ENCODE measurements around the gene LRRC14B. TPM values are rescaled to one million over a fixed set of nuclear protein-coding genes. Genes with fewer than 3 reads are reported as not detected.

The LRRC14B gene
- total RNA-seq, 1 donor from 2014 or later, result not detected

- H3K4me3 Mint-ChIP-seq (ENCODE audit: unreplicated experiment), result no peak overlapping the region
- H3K27me3 Mint-ChIP-seq (ENCODE audit: low read depth), result no peaks in the 10 kb centered on the region
- H3K27ac Mint-ChIP-seq (ENCODE audit: unreplicated experiment), result no peak overlapping the region
- no peak for TF ChIP-seq CTCF (IDR thresholded peaks at IDR 0.05)
- no peaks in the 10 kb centered on the region for H3K9me3 Mint-ChIP-seq (ENCODE audit: low read depth)
- DNase-seq (ENCODE audit: low spot score), result peak; percentile 83
- no peaks in the 10 kb centered on the region for H3K4me1 Mint-ChIP-seq (ENCODE audit: low read depth)
- H3K36me3 Mint-ChIP-seq (ENCODE audit: low read depth), result peaks cover 5% of the 10 kb centered on the region
Observed at GRCh38 chr5:198516-199196, 7.4 kb downstream of the LRRC14B start.

- DNase-seq (ENCODE audit: low spot score), result peak; percentile 68
- H3K4me3 Mint-ChIP-seq (ENCODE audit: unreplicated experiment), result no peak overlapping the region
- H3K4me1 Mint-ChIP-seq (ENCODE audit: low read depth), result no peaks in the 10 kb centered on the region
- H3K9me3 Mint-ChIP-seq (ENCODE audit: low read depth), result no peaks in the 10 kb centered on the region
- TF ChIP-seq CTCF (IDR thresholded peaks at IDR 0.05), result no peak
- H3K27ac Mint-ChIP-seq (ENCODE audit: unreplicated experiment), result peak overlapping the region; percentile 12
- no peaks in the 10 kb centered on the region for H3K27me3 Mint-ChIP-seq (ENCODE audit: low read depth)
- peaks cover 7% of the 10 kb centered on the region for H3K36me3 Mint-ChIP-seq (ENCODE audit: low read depth)
Observed at GRCh38 chr5:199197-199949, 8.1 kb downstream of the LRRC14B start.

- H3K4me1 Mint-ChIP-seq (ENCODE audit: low read depth), result no peaks in the 10 kb centered on the region
- H3K36me3 Mint-ChIP-seq (ENCODE audit: low read depth), result peaks cover 9% of the 10 kb centered on the region
- DNase-seq (ENCODE audit: low spot score), result peak; percentile 72
- no peaks in the 10 kb centered on the region for H3K27me3 Mint-ChIP-seq (ENCODE audit: low read depth)
- H3K9me3 Mint-ChIP-seq (ENCODE audit: low read depth), result no peaks in the 10 kb centered on the region
- no peak for TF ChIP-seq CTCF (IDR thresholded peaks at IDR 0.05)
- H3K4me3 Mint-ChIP-seq (ENCODE audit: unreplicated experiment), result no peak overlapping the region
- no peak overlapping the region for H3K27ac Mint-ChIP-seq (ENCODE audit: unreplicated experiment)
Observed at GRCh38 chr5:199950-200645, 8.8 kb downstream of the LRRC14B start.

- no peak overlapping the region for H3K27ac Mint-ChIP-seq (ENCODE audit: unreplicated experiment)
- TF ChIP-seq CTCF (IDR thresholded peaks at IDR 0.05), result no peak
- no peaks in the 10 kb centered on the region for H3K27me3 Mint-ChIP-seq (ENCODE audit: low read depth)
- H3K4me1 Mint-ChIP-seq (ENCODE audit: low read depth), result no peaks in the 10 kb centered on the region
- H3K9me3 Mint-ChIP-seq (ENCODE audit: low read depth), result no peaks in the 10 kb centered on the region
- peak; percentile 42 for DNase-seq (ENCODE audit: low spot score)
- H3K4me3 Mint-ChIP-seq (ENCODE audit: unreplicated experiment), result no peak overlapping the region
- peaks cover 13% of the 10 kb centered on the region for H3K36me3 Mint-ChIP-seq (ENCODE audit: low read depth)
Observed at GRCh38 chr5:200985-201384, 9.7 kb downstream of the LRRC14B start.

GRCh38 chr5:201672-202071 is 10.4 kb downstream of the LRRC14B start:
- TF ChIP-seq CTCF (IDR thresholded peaks at IDR 0.05), result no peak
- Mint-ChIP-seq H3K4me1 (ENCODE audit: low read depth) (peaks cover 6% of the 10 kb centered on the region), H3K4me3 (ENCODE audit: unreplicated experiment) (no peak overlapping the region), H3K36me3 (ENCODE audit: low read depth) (peaks cover 13% of the 10 kb centered on the region), H3K9me3 (ENCODE audit: low read depth) (no peaks in the 10 kb centered on the region), H3K27me3 (ENCODE audit: low read depth) (no peaks in the 10 kb centered on the region), H3K27ac (ENCODE audit: unreplicated experiment) (no peak overlapping the region)
- no peak for DNase-seq (ENCODE audit: low spot score)
